ENCODE measurements around the gene DDIAS. TPM values are rescaled to one million over a fixed set of nuclear protein-coding genes. Genes with fewer than 3 reads are reported as not detected.

DDIAS gene
- total and polyA plus RNA-seq, 10 of the 15 experiments (the other 5 are each of a cell fraction or from before 2014, with no cell fraction given), result 6.9 to 27.8 (median 12.9) TPM

DNA sequence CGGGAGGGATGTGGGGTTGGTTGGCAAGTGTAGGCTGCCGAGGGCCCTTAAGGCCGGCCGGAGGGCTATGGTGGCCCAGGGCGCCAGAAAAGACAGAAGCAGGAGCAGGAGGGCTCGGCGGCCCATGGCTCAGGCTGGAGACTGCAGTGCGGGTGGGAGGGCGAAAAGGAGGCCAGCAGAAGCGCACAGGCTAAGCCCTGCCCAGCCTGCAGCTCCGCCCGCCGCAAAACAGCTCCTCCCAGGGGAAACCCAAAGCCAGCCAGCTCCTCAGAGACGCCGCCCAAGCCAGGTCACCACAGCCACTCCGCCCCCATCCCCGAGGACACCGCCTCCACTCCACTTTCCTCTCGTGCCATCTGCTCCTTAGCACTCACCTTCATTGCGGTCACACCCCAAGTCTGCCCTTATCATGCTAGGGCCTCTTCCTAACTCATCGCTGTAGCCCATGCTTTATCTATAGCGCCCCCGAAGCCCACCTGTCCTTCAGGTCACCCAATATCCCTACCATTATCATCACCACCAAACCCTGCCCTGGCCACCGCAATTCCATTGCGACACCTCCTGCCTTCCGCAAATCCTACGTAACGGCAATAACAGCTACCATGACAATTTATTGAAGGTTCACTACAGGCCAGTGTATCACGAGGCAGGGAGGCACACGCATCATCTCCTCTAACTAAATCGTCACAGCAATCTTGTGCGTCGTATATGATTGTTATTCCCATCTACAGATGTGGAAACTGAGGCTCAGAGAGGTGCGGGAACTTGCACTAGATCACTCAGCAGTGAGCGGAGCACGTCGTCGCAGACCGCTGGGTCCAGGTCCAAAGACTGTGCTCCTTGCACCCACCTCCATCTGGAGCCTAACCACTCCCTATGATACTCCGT is 1.0 kb upstream of the DDIAS start, which contains the start of gene PRCP (continued):
- TF ChIP-seq, protein P1, sequence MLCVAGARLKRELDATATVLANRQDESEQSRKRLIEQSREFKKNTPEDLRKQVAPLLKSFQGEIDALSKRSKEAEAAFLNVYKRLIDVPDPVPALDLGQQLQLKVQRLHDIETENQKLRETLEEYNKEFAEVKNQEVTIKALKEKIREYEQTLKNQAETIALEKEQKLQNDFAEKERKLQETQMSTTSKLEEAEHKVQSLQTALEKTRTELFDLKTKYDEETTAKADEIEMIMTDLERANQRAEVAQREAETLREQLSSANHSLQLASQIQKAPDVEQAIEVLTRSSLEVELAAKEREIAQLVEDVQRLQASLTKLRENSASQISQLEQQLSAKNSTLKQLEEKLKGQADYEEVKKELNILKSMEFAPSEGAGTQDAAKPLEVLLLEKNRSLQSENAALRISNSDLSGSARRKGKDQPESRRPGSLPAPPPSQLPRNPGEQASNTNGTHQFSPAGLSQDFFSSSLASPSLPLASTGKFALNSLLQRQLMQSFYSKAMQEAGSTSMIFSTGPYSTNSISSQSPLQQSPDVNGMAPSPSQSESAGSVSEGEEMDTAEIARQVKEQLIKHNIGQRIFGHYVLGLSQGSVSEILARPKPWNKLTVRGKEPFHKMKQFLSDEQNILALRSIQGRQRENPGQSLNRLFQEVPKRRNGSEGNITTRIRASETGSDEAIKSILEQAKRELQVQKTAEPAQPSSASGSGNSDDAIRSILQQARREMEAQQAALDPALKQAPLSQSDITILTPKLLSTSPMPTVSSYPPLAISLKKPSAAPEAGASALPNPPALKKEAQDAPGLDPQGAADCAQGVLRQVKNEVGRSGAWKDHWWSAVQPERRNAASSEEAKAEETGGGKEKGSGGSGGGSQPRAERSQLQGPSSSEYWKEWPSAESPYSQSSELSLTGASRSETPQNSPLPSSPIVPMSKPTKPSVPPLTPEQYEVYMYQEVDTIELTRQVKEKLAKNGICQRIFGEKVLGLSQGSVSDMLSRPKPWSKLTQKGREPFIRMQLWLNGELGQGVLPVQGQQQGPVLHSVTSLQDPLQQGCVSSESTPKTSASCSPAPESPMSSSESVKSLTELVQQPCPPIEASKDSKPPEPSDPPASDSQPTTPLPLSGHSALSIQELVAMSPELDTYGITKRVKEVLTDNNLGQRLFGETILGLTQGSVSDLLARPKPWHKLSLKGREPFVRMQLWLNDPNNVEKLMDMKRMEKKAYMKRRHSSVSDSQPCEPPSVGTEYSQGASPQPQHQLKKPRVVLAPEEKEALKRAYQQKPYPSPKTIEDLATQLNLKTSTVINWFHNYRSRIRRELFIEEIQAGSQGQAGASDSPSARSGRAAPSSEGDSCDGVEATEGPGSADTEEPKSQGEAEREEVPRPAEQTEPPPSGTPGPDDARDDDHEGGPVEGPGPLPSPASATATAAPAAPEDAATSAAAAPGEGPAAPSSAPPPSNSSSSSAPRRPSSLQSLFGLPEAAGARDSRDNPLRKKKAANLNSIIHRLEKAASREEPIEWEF (IDR thresholded peaks at IDR 0.05; ENCODE audit: insufficient replicate concordance, low read depth, low read length), result no peak
- TF ChIP-seq, protein P2, sequence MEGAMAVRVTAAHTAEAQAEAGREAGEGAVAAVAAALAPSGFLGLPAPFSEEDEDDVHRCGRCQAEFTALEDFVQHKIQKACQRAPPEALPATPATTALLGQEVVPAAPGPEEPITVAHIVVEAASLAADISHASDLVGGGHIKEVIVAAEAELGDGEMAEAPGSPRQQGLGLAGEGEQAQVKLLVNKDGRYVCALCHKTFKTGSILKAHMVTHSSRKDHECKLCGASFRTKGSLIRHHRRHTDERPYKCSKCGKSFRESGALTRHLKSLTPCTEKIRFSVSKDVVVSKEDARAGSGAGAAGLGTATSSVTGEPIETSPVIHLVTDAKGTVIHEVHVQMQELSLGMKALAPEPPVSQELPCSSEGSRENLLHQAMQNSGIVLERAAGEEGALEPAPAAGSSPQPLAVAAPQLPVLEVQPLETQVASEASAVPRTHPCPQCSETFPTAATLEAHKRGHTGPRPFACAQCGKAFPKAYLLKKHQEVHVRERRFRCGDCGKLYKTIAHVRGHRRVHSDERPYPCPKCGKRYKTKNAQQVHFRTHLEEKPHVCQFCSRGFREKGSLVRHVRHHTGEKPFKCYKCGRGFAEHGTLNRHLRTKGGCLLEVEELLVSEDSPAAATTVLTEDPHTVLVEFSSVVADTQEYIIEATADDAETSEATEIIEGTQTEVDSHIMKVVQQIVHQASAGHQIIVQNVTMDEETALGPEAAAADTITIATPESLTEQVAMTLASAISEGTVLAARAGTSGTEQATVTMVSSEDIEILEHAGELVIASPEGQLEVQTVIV (IDR thresholded peaks at IDR 0.05; ENCODE audit: borderline replicate concordance, partially characterized antibody), result no peak
- TF ChIP-seq MYB (IDR thresholded peaks at IDR 0.05; ENCODE audit: borderline replicate concordance, low read depth, low read length) (no peak), CHD1 (IDR thresholded peaks at IDR 0.05; ENCODE audit: low read depth, low read length) (no peak), ZNF274 (IDR thresholded peaks at IDR 0.05; ENCODE audit: insufficient read depth, insufficient read length) (no peak), KDM1A (IDR thresholded peaks at IDR 0.05; ENCODE audit: borderline replicate concordance) (no peak), SREBF1 (IDR thresholded peaks at IDR 0.05; ENCODE audit: low read length) (no peak), SPI1 (IDR thresholded peaks at IDR 0.05; ENCODE audit: borderline replicate concordance, insufficient read depth, low read depth, low read length) (no peak), ZZZ3 (IDR thresholded peaks at IDR 0.05; ENCODE audit: control insufficient read depth, insufficient read length, low read depth) (no peak)
- TF ChIP-seq, protein P3, sequence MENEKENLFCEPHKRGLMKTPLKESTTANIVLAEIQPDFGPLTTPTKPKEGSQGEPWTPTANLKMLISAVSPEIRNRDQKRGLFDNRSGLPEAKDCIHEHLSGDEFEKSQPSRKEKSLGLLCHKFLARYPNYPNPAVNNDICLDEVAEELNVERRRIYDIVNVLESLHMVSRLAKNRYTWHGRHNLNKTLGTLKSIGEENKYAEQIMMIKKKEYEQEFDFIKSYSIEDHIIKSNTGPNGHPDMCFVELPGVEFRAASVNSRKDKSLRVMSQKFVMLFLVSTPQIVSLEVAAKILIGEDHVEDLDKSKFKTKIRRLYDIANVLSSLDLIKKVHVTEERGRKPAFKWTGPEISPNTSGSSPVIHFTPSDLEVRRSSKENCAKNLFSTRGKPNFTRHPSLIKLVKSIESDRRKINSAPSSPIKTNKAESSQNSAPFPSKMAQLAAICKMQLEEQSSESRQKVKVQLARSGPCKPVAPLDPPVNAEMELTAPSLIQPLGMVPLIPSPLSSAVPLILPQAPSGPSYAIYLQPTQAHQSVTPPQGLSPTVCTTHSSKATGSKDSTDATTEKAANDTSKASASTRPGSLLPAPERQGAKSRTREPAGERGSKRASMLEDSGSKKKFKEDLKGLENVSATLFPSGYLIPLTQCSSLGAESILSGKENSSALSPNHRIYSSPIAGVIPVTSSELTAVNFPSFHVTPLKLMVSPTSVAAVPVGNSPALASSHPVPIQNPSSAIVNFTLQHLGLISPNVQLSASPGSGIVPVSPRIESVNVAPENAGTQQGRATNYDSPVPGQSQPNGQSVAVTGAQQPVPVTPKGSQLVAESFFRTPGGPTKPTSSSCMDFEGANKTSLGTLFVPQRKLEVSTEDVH (IDR thresholded peaks at IDR 0.05; ENCODE audit: low read depth, partially characterized antibody), result no peak
- TF ChIP-seq, protein P4, sequence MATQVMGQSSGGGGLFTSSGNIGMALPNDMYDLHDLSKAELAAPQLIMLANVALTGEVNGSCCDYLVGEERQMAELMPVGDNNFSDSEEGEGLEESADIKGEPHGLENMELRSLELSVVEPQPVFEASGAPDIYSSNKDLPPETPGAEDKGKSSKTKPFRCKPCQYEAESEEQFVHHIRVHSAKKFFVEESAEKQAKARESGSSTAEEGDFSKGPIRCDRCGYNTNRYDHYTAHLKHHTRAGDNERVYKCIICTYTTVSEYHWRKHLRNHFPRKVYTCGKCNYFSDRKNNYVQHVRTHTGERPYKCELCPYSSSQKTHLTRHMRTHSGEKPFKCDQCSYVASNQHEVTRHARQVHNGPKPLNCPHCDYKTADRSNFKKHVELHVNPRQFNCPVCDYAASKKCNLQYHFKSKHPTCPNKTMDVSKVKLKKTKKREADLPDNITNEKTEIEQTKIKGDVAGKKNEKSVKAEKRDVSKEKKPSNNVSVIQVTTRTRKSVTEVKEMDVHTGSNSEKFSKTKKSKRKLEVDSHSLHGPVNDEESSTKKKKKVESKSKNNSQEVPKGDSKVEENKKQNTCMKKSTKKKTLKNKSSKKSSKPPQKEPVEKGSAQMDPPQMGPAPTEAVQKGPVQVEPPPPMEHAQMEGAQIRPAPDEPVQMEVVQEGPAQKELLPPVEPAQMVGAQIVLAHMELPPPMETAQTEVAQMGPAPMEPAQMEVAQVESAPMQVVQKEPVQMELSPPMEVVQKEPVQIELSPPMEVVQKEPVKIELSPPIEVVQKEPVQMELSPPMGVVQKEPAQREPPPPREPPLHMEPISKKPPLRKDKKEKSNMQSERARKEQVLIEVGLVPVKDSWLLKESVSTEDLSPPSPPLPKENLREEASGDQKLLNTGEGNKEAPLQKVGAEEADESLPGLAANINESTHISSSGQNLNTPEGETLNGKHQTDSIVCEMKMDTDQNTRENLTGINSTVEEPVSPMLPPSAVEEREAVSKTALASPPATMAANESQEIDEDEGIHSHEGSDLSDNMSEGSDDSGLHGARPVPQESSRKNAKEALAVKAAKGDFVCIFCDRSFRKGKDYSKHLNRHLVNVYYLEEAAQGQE (IDR thresholded peaks at IDR 0.05; ENCODE audit: low read depth, low read length), result no peak
